NT2/D1 (cell line): ENCODE results near the gene CTPS2.
A peak's percentile ranks its signal among the peaks of the same experiment; 100 is the strongest.
"Not testable (repeated sequence)": the region's sequence is repeated elsewhere in the genome, so short reads cannot be mapped to it uniquely, and the experiment has no call there.

Experiments
- DNase-seq: peaks from one replicate; pipeline ENCODE4 v3.0.0-alpha.2; 2011; ENCODE audit warnings: low read depth, low spot score
- H3K27me3 ChIP-seq: 2 replicates; pipeline ENCODE4 v1.6.0; 2011; ENCODE audit warnings: mild to moderate bottlenecking; ENCODE audit not compliant: insufficient read length, insufficient read depth
- H3K36me3 ChIP-seq: 2 replicates; pipeline ENCODE4 v1.6.1; 2011; ENCODE audit warnings: mild to moderate bottlenecking, low read length, mixed read lengths; ENCODE audit not compliant: insufficient read depth, insufficient read length
- H3K4me1 ChIP-seq: 2 replicates; pipeline ENCODE4 v1.5.1; 2011; ENCODE audit not compliant: insufficient read depth, insufficient read length
- H3K4me3 ChIP-seq: 2 replicates; pipeline ENCODE4 v1.5.1; 2011; ENCODE audit warnings: low read depth; ENCODE audit not compliant: insufficient read length
- H3K9ac ChIP-seq: 2 replicates; pipeline ENCODE4 v1.6.0; 2011; ENCODE audit warnings: low read depth; ENCODE audit not compliant: insufficient read length
- H3K9me3 ChIP-seq: 2 replicates; pipeline ENCODE4 v1.5.1; 2011; ENCODE audit warnings: mild to moderate bottlenecking, low read length; ENCODE audit not compliant: insufficient read depth
- SUZ12 ChIP-seq: IDR thresholded peaks from 2 replicates; pipeline ENCODE4 v1.6.1; 2011; ENCODE audit not compliant: insufficient read length, insufficient read depth; ENCODE audit errors: extremely low read depth
- YY1 ChIP-seq: IDR thresholded peaks from 2 replicates; pipeline ENCODE4 v1.6.1; 2011; ENCODE audit not compliant: insufficient read length, insufficient read depth
- ZNF274 ChIP-seq: IDR thresholded peaks from 2 replicates; pipeline ENCODE4 v1.6.1; 2011; ENCODE audit warnings: mild to moderate bottlenecking, low read depth, low read length

The CTPS2 gene

DNA sequence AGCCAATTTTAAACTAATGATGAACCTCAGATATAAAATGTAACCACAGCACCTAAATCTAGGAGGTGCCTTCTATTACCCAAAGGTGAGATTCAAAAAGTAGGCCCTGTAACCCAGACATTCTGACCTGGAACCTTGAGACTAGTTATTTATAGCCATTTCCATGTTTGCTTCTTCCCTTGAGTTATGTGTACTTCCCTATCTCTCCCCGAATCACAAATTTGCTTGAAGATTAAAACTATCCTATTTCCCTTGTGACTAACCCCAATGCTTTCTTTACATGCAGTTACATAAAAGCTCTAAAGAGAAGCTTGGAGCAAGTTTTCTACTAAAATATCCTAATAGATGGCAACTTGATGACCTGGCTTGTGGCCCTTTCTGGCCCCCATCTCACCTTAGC is 95.1 kb downstream of the CTPS2 start:
- TF ChIP-seq SUZ12 (no peak), YY1 (no peak), ZNF274 (no peak)
- Histone ChIP-seq H3K9me3 (no peaks in the 10 kb centered on the region), H3K27me3 (no peaks in the 10 kb centered on the region), H3K4me1 (no peaks in the 10 kb centered on the region), H3K36me3 (peaks cover 43% of the 10 kb centered on the region), H3K4me3 (no peak overlapping the region), H3K9ac (no peak overlapping the region)
- DNase-seq: no peak

DNA sequence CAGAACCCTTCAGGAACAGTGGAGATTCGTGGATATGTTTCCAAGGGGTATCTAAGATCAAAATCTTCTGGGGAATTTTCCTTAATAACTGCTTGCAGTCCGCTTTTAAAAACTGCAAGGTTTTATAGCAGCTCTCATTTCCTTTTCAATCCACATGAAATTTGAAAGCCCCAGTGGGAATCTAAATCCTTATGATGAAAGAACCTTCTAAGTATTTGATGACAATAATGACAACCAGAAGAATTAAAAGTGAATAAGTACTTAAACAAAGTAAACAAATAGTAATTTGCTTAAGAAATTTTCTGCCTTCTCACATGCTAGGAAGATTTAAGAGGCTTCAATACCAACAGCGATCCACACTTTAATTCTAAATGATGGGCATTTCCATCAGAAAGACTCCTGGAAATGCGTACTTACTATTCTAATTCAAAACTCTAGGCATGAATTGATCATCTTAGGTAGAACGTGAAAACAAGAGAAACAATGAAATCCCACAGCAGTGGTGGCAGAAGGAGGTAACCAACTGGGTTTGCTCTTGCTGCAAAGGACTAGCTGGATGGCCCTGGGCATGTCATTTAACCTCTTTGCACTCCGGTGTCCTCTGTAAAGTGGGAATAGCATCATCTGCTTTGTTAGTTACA is 100.1 kb downstream of the CTPS2 start:
- Histone ChIP-seq H3K4me3 (no peak overlapping the region), H3K9ac (no peak overlapping the region), H3K36me3 (peaks cover 29% of the 10 kb centered on the region), H3K9me3 (no peaks in the 10 kb centered on the region; the same call in 1 of the 2 replicates), H3K27me3 (no peaks in the 10 kb centered on the region), H3K4me1 (no peaks in the 10 kb centered on the region)
- peak; percentile 56 for DNase-seq
- no peak for TF ChIP-seq SUZ12
- TF ChIP-seq YY1: no peak
- TF ChIP-seq ZNF274: no peak

GRCh38 chrX:16610654-16611053 is 101.8 kb downstream of the CTPS2 start:
- not testable (repeated sequence) for H3K4me3 ChIP-seq, H3K4me1 ChIP-seq, H3K9ac ChIP-seq, H3K9me3 ChIP-seq, H3K27me3 ChIP-seq, DNase-seq
- H3K36me3 ChIP-seq: peaks cover 27% of the 10 kb centered on the region

- H3K4me1 ChIP-seq: no peaks in the 10 kb centered on the region
- no peak overlapping the region for H3K4me3 ChIP-seq
- TF ChIP-seq SUZ12 (no peak), ZNF274 (no peak)
- H3K9me3 ChIP-seq: no peaks in the 10 kb centered on the region; the same call in 1 of the 2 replicates
- peaks cover 22% of the 10 kb centered on the region for H3K36me3 ChIP-seq
- H3K9ac ChIP-seq: no peak overlapping the region
- H3K27me3 ChIP-seq: no peaks in the 10 kb centered on the region
- no peak for DNase-seq
Measured at GRCh38 chrX:16610121-16610621, 102.3 kb downstream of the CTPS2 start.

GRCh38 chrX:16606142-16606720 is 106.2 kb downstream of the CTPS2 start:
- no peaks in the 10 kb centered on the region; the same call in 1 of the 2 replicates for H3K9me3 ChIP-seq
- no peaks in the 10 kb centered on the region for H3K27me3 ChIP-seq
- no peak overlapping the region for H3K9ac ChIP-seq
- H3K4me1 ChIP-seq: no peaks in the 10 kb centered on the region
- peaks cover 19% of the 10 kb centered on the region for H3K36me3 ChIP-seq
- no peak overlapping the region for H3K4me3 ChIP-seq
- DNase-seq: no peak
- TF ChIP-seq ZNF274 (no peak), YY1 (no peak), SUZ12 (no peak)

GRCh38 chrX:16604337-16604736 is 108.1 kb downstream of the CTPS2 start:
- no peak overlapping the region for H3K9ac ChIP-seq
- no peak for TF ChIP-seq ZNF274
- no peak for TF ChIP-seq SUZ12
- no peak for TF ChIP-seq YY1
- no peaks in the 10 kb centered on the region for H3K27me3 ChIP-seq
- peaks cover 22% of the 10 kb centered on the region for H3K36me3 ChIP-seq
- no peak for DNase-seq
- H3K4me3 ChIP-seq: no peak overlapping the region
- H3K4me1 ChIP-seq: no peaks in the 10 kb centered on the region
- H3K9me3 ChIP-seq: no peaks in the 10 kb centered on the region

GRCh38 chrX:16603822-16604221 is 108.6 kb downstream of the CTPS2 start:
- Histone ChIP-seq H3K36me3 (peaks cover 22% of the 10 kb centered on the region), H3K4me3 (no peak overlapping the region), H3K9me3 (no peaks in the 10 kb centered on the region), H3K27me3 (no peaks in the 10 kb centered on the region), H3K4me1 (no peaks in the 10 kb centered on the region), H3K9ac (no peak overlapping the region)
- no peak for DNase-seq
- TF ChIP-seq ZNF274: no peak
- no peak for TF ChIP-seq SUZ12
- no peak for TF ChIP-seq YY1

- not testable (repeated sequence) for H3K4me1 ChIP-seq, H3K9ac ChIP-seq, H3K9me3 ChIP-seq, DNase-seq, H3K4me3 ChIP-seq, H3K27me3 ChIP-seq
- H3K36me3 ChIP-seq: peaks cover 22% of the 10 kb centered on the region
Measured at GRCh38 chrX:16603235-16603634, 109.2 kb downstream of the CTPS2 start.
